WI38 (cell line): Measurements from ENCODE around the gene IL1RAPL1.

Experiments used
- H3K4me3 ChIP-seq: 2 replicates; pipeline ENCODE4 v1.5.1; 2011; ENCODE audit warnings: low read depth, mild to moderate bottlenecking, control low read depth, low read length
- CTCF ChIP-seq: IDR thresholded peaks from 2 replicates; pipeline ENCODE4 v1.5.1; 2012; ENCODE audit warnings: low read depth, mild to moderate bottlenecking, control low read depth, low read length

The IL1RAPL1 gene

GRCh38 chrX:28581522-28581921, 5.7 kb upstream of the IL1RAPL1 start:
- TF ChIP-seq CTCF, result no peak
- H3K4me3 ChIP-seq, result no peak overlapping the region

- H3K4me3 ChIP-seq, result no peak overlapping the region
- TF ChIP-seq CTCF, result no peak
These were observed 4.7 kb upstream of the IL1RAPL1 start for GRCh38 chrX:28582511-28582910.

- TF ChIP-seq CTCF, result no peak
- H3K4me3 ChIP-seq, result no peak overlapping the region
These were observed 3.2 kb upstream of the IL1RAPL1 start for GRCh38 chrX:28584025-28584424.

- TF ChIP-seq CTCF, result no peak
- no peak overlapping the region for H3K4me3 ChIP-seq
These were observed 1.5 kb upstream of the IL1RAPL1 start for GRCh38 chrX:28585767-28586166.

- H3K4me3 ChIP-seq, result peak overlapping the region; percentile 58
- no peak for TF ChIP-seq CTCF
These were observed 960 bp upstream of the IL1RAPL1 start for GRCh38 chrX:28586286-28586685.

GRCh38 chrX:28589046-28589445, 1.8 kb downstream of the IL1RAPL1 start:
- H3K4me3 ChIP-seq, result peak overlapping the region; percentile 58
- no peak for TF ChIP-seq CTCF

GRCh38 chrX:28590396-28590795, 3.1 kb downstream of the IL1RAPL1 start:
- peak overlapping the region; percentile 58; the same call in 1 of the 2 replicates for H3K4me3 ChIP-seq
- 0 out of 2 replicates have a peak, but pooled peaks have one; percentile 9 for TF ChIP-seq CTCF
